HepG2 (cell line): ENCODE measurements around the gene AQP12A. TPM values are rescaled to one million over a fixed set of nuclear protein-coding genes. Genes with fewer than 3 reads are reported as not detected.

Experiments
- ATAC-seq: fragments of 200-7000 bp; cut with Tn5 transposase; 3 replicates; pipeline ENCODE4 v1.9.1; 2020; ENCODE audit warnings: mild to moderate bottlenecking, moderate library complexity
- BruUV-seq: library from RNA; stranded (reverse); fragments of 400-500 nt; replicated peaks from 2 replicates; lab custom pipeline; 2021; lab: Mats Ljungman, UMichigan
- CTCF ChIA-PET: fragments of 300-600 bp; formaldehyde crosslinking; extraction: SDS; loops from one replicate; lab custom pipeline; 2021; ENCODE audit warnings: low total read pairs, inconsistent platforms, low intra/inter-chr PET ratio; lab: Yijun Ruan, JAX
- POLR2A ChIA-PET: fragments of 350-600 bp; sonication (Branson Sonifier 250); formaldehyde crosslinking; loops from one replicate; lab custom pipeline; 2020; ENCODE audit warnings: antibody characterized with exemption, inconsistent platforms; lab: Yijun Ruan, JAX
- DNase-seq: peaks from one replicate; pipeline ENCODE4 v3.0.0-alpha.2; 2015; ENCODE audit warnings: low spot score
- FAIRE-seq: peaks from 3 replicates; lab custom pipeline; 2011; peaks lifted over from hg19 to GRCh38; lab: Jason Lieb, UNC
- H2AFZ ChIP-seq: one replicate; pipeline ENCODE4 v1.6.1; 2011; ENCODE audit warnings: low read length, inconsistent platforms
- H3K27ac ChIP-seq: fragments of 300-600 bp; 3 replicates; pipeline ENCODE4 v1.8.0; 2011; ENCODE audit warnings: mixed run types, mild to moderate bottlenecking, mixed read lengths, low read length, inconsistent platforms; ENCODE audit not compliant: insufficient read depth; ENCODE audit errors: extremely low read length
- H3K27me3 ChIP-seq, 2 experiments: fragments of 200-600 bp in 1 of 2; 2 replicates in 1 of 2; 3 replicates in 1 of 2; pipeline versions ENCODE4 v1.6.0 to v1.8.0; 2011; ENCODE audit warnings: low read length in 2 of 2, mild to moderate bottlenecking in 2 of 2, moderate library complexity in 2 of 2, inconsistent platforms in 1 of 2; ENCODE audit not compliant: insufficient read depth in 2 of 2, control insufficient read depth in 1 of 2
- H3K36me3 ChIP-seq, 2 experiments: fragments of 200-600 bp in 1 of 2; replicated peaks in 1 of 2; 2 replicates in 1 of 2; 3 replicates in 1 of 2; pipeline versions ENCODE4 v1.5.1 to v1.8.0; 2011; ENCODE audit warnings: low read length in 2 of 2, inconsistent platforms in 1 of 2; ENCODE audit not compliant: insufficient read depth in 2 of 2, control insufficient read depth in 1 of 2
- H3K4me1 ChIP-seq: 2 replicates; pipeline ENCODE4 v1.5.1; 2012; ENCODE audit warnings: low read length, inconsistent platforms; ENCODE audit not compliant: insufficient read depth
- H3K4me2 ChIP-seq: 2 replicates; pipeline ENCODE4 v1.6.0; 2011; ENCODE audit warnings: low read depth, low read length, inconsistent platforms
- H3K4me3 ChIP-seq, 3 experiments: fragments of 200-600 bp in 1 of 3; sonication (generic), shearing (Covaris generic) in 1 of 3; replicated peaks in 1 of 3; 2 replicates each; pipeline ENCODE4 v1.5.1; 2011 to 2016; ENCODE audit warnings: low read length in 3 of 3, inconsistent platforms in 2 of 3, low read depth in 2 of 3, mild to moderate bottlenecking in 2 of 3, control low read depth in 1 of 3, mixed read lengths in 1 of 3; ENCODE audit not compliant: insufficient read depth in 1 of 3
- H3K79me2 ChIP-seq: one replicate; pipeline ENCODE4 v1.6.1; 2011; ENCODE audit warnings: low read length, inconsistent platforms; ENCODE audit not compliant: insufficient read depth
- H3K9ac ChIP-seq: 2 replicates; pipeline ENCODE4 v1.6.0; 2011; ENCODE audit warnings: mild to moderate bottlenecking, low read depth, low read length, inconsistent platforms; ENCODE audit not compliant: insufficient read depth
- H3K9me3 ChIP-seq: 2 replicates; pipeline ENCODE4 v1.5.1; 2012; ENCODE audit warnings: mild to moderate bottlenecking, low read length
- H4K20me1 ChIP-seq: 2 replicates; pipeline ENCODE4 v1.6.0; 2011; ENCODE audit warnings: inconsistent platforms, mild to moderate bottlenecking, low read length, moderate library complexity; ENCODE audit not compliant: insufficient read depth
- ATF1 ChIP-seq: IDR thresholded peaks from 2 replicates; pipeline ENCODE4 v1.6.1; 2016; ENCODE audit warnings: mild to moderate bottlenecking, control low read depth
- CCAR2 ChIP-seq: fragments of 200-400 bp; formaldehyde crosslinking; optimal IDR thresholded peaks from 2 replicates; pipeline ENCODE3; 2018; ENCODE audit warnings: low read depth, mild to moderate bottlenecking, low read length, moderate library complexity
- EZH2 ChIP-seq: conservative IDR thresholded peaks from 2 replicates; pipeline ENCODE4 v1.6.1; 2012; ENCODE audit warnings: mild to moderate bottlenecking, low read depth, low read length, moderate library complexity
- FOSL2 ChIP-seq: sonication (generic); formaldehyde crosslinking; IDR thresholded peaks from 2 replicates; pipeline ENCODE4 v1.4.0; 2020; ENCODE audit warnings: missing genetic modification reagents
- HMGXB3 ChIP-seq: sonication (generic); formaldehyde crosslinking; IDR thresholded peaks from 2 replicates; pipeline ENCODE4 v1.4.0; 2020; ENCODE audit warnings: missing genetic modification reagents, borderline replicate concordance
- SOX13 ChIP-seq, 3 experiments: fragments of 450-650 bp in 1 of 3; sonication (generic) in 1 of 3; formaldehyde crosslinking in 1 of 3; IDR thresholded peaks in 2 of 3; conservative IDR thresholded peaks in 1 of 3; 2 replicates each; pipeline versions ENCODE4 v1.5.0 to v1.6.1; 2016 to 2020; ENCODE audit warnings: antibody characterized with exemption in 1 of 3, mild to moderate bottlenecking in 1 of 3, missing compliant biosample characterization in 1 of 3, missing genetic modification reagents in 1 of 3, moderate library complexity in 1 of 3
- SP4 ChIP-seq: sonication (generic); formaldehyde crosslinking; IDR thresholded peaks from 2 replicates; pipeline ENCODE4 v1.8.1; 2023; ENCODE audit warnings: mild to moderate bottlenecking, missing genetic modification reagents
- SRSF4 ChIP-seq: fragments of 200-400 bp; formaldehyde crosslinking; IDR thresholded peaks from one replicate; pipeline ENCODE4 v1.6.1; 2018; ENCODE audit warnings: mild to moderate bottlenecking, low read depth, low read length, moderate library complexity; ENCODE audit not compliant: poor library complexity, severe bottlenecking
- TEF ChIP-seq: sonication (generic); formaldehyde crosslinking; IDR thresholded peaks from 2 replicates; pipeline ENCODE4 v1.5.0; 2020; ENCODE audit warnings: missing genetic modification reagents
- ZNF264 ChIP-seq: sonication (generic); formaldehyde crosslinking; IDR thresholded peaks from 2 replicates; pipeline ENCODE4 v1.4.0; 2020; ENCODE audit warnings: missing genetic modification reagents
- WGBS: methylation state at CpG from one replicate; pipeline ENCODE4 v1.1.6; 2017; ENCODE audit warnings: low lambda C conversion rate; 5-methylcytosine and 5-hydroxymethylcytosine counted together
- in situ Hi-C: cut with HindIII; loops from 2 replicates; pipeline ENCODE4 v1.10.0; 2017; ENCODE audit warnings: low pct_unique_long_range_greater_than_20kb; ENCODE audit not compliant: extremely low pct_ligation_motif_present
- intact Hi-C: fragments of 100-400 bp; cut with micrococcal nuclease; formaldehyde crosslinking; loops from one replicate; pipeline ENCODE4 v1.10.0; 2022; ENCODE audit not compliant: unreplicated experiment
- polyA plus RNA-seq, 8 experiments: library from polyadenylated mRNA; depleted of rRNA in 3 of 8; stranded (reverse) in 7 of 8; unstranded in 1 of 8; fragments of >200 nt; fragmentation: Illumina TruSeq in 4 of 8; extraction: Trizol in 4 of 8; gene quantifications; 2 replicates each; pipeline versions ENCODE4 v1.2.1 to v1.2.3, GENCODE V29; 2011 to 2016; ENCODE audit warnings: low read depth in 4 of 8, missing spikeins in 1 of 8, mixed read lengths in 1 of 8; ENCODE audit not compliant: insufficient read depth in 1 of 8
- total RNA-seq, 5 experiments: library from RNA; depleted of rRNA; stranded (reverse); fragments of >200 nt; fragmentation: Illumina TruSeq; extraction: Trizol; gene quantifications; 2 replicates each; pipeline ENCODE4 v1.2.3, GENCODE V29; 2016; ENCODE audit warnings: low read depth in 1 of 5
- TF ChIP-seq, protein P1 (sequence below): sonication (generic); formaldehyde crosslinking; conservative IDR thresholded peaks from 2 replicates; pipeline ENCODE4 v1.8.0; 2022; ENCODE audit warnings: low read depth, missing genetic modification reagents

AQP12A gene
- total and polyA plus RNA-seq, 2 of the 13 experiments (the other 11 are each of a cell fraction or from before 2014, with no cell fraction given) = not detected

GRCh38 chr2:240685771-240686371 is 5.8 kb upstream of the AQP12A start:
- Histone ChIP-seq H3K9me3 (no peaks in the 10 kb centered on the region), H3K4me3 (no peak overlapping the region), H3K36me3 (no peaks in the 10 kb centered on the region), H3K9ac (no peak overlapping the region), H3K4me2 (no peak overlapping the region), H3K4me1 (no peaks in the 10 kb centered on the region), H3K27ac (no peak overlapping the region), H3K27me3 (peaks cover 26 to 50% of the 10 kb centered on the region in 2 experiments), H3K79me2 (no peaks in the 10 kb centered on the region), H2AFZ (no peak overlapping the region), H4K20me1 (no peaks in the 10 kb centered on the region)
- in situ Hi-C loops (no loop called here), intact Hi-C loops (no loop called here)
- ATAC-seq (no peak), FAIRE-seq (no peak), DNase-seq (no peak)
- POLR2A ChIA-PET = interaction anchor here (0.8 kb wide), 1 partner anchor 59 kb away, joined by 3 read pairs; no protein-coding TSS in a partner anchor
- 6% methylated on average over 8 of the region's 10 CpGs for WGBS
- CTCF ChIA-PET = no interaction called here
- no TSS peak for BruUV-seq
- TF ChIP-seq CCAR2 (no peak), ATF1 (CRISPR knock-in tag) (no peak), SOX13 (IDR thresholded peaks at IDR 0.05) (no peak), SOX13 (CRISPR knock-in tag; conservative IDR thresholded peaks at IDR 0.05 in 1 of 2, IDR thresholded peaks at IDR 0.05 in 1 of 2) (no peak), EZH2 (peak; percentile 61; the same call in 1 of the 2 replicates)

DNA sequence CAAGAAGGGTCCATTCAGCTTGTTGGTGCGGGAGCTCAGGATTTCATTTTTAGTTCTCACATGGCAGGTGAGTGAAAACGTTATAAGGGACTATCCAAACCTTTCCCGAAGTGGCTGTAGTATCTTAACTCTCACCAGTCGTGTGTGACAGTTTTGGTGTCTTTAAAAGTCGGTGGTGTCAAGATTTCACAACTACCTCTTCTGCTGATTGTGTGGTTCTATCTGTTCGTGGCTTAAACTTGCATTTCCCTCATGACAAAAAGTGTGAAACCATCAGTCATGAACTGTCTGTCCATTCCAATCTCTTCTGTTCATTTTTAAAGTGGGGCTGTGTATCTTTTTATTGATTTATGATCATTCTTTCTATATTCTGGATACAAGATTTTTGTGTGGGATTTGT is 5.2 kb upstream of the AQP12A start:
- H3K9ac ChIP-seq = no peak overlapping the region
- H3K27me3 ChIP-seq = peaks cover 26 to 50% of the 10 kb centered on the region in 2 experiments
- CTCF ChIA-PET = no interaction called here
- no TSS peak for BruUV-seq
- H3K36me3 ChIP-seq = no peaks in the 10 kb centered on the region
- intact Hi-C loops (no loop called here), in situ Hi-C loops (no loop called here)
- H3K9me3 ChIP-seq = no peaks in the 10 kb centered on the region
- H2AFZ ChIP-seq = no peak overlapping the region
- H3K27ac ChIP-seq = no peak overlapping the region
- H3K4me3 ChIP-seq = no peak overlapping the region
- H3K79me2 ChIP-seq = no peaks in the 10 kb centered on the region
- POLR2A ChIA-PET = no interaction called here
- ATAC-seq (no peak), FAIRE-seq (no peak), DNase-seq (no peak)
- no peaks in the 10 kb centered on the region for H4K20me1 ChIP-seq
- 3% methylated on average over 6 of the region's 6 CpGs for WGBS
- no peak overlapping the region for H3K4me2 ChIP-seq
- H3K4me1 ChIP-seq = no peaks in the 10 kb centered on the region
- TF ChIP-seq SRSF4 (no peak), HMGXB3 (no peak), FOSL2 (CRISPR knock-in tag) (no peak), ZNF264 (CRISPR knock-in tag) (no peak), SP4 (CRISPR knock-in tag) (no peak), TEF (no peak)
- TF ChIP-seq, protein P1, sequence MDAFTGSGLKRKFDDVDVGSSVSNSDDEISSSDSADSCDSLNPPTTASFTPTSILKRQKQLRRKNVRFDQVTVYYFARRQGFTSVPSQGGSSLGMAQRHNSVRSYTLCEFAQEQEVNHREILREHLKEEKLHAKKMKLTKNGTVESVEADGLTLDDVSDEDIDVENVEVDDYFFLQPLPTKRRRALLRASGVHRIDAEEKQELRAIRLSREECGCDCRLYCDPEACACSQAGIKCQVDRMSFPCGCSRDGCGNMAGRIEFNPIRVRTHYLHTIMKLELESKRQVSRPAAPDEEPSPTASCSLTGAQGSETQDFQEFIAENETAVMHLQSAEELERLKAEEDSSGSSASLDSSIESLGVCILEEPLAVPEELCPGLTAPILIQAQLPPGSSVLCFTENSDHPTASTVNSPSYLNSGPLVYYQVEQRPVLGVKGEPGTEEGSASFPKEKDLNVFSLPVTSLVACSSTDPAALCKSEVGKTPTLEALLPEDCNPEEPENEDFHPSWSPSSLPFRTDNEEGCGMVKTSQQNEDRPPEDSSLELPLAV (CRISPR knock-in tag) = no peak
